HG02981 (cell line): ENCODE data around the gene FN3KRP.
A peak's percentile ranks its signal among the peaks of the same experiment; 100 is the strongest.
"Not testable (repeated sequence)": the region's sequence is repeated elsewhere in the genome, so short reads cannot be mapped to it uniquely, and the experiment has no call there.

Source experiments
- ATAC-seq: cut with Tn5 transposase; IDR thresholded peaks from one replicate; pipeline ENCODE4 v1.9.1; 2021; ENCODE audit warnings: mild to moderate bottlenecking, moderate library complexity; ENCODE audit not compliant: unreplicated experiment

The FN3KRP gene

DNA sequence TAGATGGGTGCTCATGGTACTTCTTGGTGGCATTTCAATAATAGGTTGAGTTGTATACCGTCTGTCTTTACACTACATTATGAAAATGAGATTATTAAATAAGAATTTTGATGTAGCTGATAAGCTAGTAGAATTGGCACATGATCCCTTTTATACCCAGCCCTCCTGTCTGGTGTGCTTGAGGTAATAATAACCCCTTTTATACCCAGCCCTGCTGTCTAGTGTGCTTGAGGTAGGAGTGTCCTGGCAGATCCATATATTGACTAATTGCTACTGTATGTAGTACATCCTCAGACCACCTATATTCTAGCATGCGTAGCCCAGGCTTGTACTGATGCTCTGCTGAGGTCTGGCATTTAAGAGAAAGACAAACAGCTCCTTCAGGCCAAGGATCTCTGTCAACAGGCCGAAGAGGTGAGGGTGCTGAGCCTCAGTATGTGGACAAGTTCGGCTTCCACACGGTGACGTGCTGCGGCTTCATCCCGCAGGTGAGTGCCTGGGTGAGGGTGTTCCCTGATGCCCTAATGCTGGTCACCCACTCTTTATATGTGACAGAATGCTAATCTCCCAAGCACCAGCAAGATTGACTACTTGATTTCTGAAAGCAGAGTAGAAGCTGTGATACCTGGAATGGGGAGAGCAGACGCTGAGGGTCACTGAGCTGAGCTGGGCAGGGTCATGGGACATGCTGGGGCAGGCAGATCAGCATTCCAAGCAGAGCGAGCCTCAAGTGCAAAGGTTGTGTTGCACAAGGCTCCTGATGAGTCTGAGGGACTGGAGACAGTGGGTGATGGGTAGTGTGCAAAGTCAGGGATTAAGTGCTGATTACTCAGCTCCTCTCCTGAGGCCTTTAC lies 24.6 kb downstream of the FN3KRP start:
- ATAC-seq: no peak

GRCh38 chr17:82743344-82744219 lies 27.1 kb downstream of the FN3KRP start:
- no peak for ATAC-seq

- ATAC-seq: not testable (repeated sequence)
Measured at GRCh38 chr17:82744736-82745135, 28.2 kb downstream of the FN3KRP start.

DNA sequence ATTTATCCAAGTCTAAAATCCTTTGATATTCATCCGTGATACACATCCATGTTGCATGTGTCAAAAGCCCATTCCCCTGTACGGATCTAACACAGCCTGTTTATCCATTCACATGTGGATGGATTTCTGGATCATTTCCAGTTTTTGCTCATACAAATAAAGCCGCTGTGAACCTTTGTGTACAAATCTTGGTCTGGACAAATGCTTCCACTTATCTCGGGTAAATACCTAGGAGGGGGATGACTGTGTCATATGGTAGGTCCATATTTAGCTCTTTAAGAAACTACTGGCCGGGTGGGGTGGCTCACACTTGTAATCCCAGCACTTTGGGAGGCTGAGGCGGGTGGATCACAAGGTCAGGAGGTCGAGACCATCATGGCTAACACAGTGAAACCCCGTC lies 29.0 kb downstream of the FN3KRP start:
- ATAC-seq: no peak

DNA sequence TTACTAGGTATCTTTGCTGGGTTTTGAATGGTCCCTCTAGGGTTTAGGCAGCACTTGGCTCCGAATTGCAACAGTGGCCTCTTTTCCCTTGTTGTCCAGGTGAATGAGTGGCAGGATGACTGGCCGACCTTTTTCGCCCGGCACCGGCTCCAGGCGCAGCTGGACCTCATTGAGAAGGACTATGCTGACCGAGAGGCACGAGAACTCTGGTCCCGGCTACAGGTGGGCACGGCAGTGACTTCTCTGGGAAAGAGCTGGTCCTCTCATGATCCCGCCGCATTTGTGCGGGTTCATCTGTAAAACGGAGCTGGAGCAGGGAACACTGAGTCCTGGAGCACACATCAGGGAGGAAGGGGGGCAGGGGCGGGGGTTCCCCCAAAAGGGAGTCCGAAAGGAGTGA lies 32.2 kb downstream of the FN3KRP start:
- no peak for ATAC-seq

- no peak for ATAC-seq
Measured at GRCh38 chr17:82750241-82750908, 33.9 kb downstream of the FN3KRP start.

DNA sequence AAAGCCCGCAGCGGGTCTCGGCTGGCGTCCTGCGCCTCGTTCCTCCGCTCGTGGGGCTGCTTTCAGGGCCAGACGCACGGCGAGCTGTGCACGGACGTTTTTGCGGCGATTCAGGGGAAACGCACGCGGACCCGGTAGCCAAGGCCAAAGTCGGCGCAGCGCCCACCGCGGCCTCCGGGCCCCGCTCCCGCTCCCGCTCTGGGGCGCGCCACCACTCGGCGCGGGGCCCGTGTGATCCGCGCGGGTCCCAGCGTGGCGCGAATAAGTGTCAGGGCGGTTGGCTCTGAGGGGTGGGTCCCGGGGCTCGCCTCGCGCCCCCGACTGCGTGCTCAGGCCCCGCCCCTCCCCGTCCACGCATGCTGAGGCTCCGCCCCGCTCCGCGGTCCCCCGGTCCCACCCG lies 34.7 kb downstream of the FN3KRP start:
- ATAC-seq: no peak

GRCh38 chr17:82751571-82752370 lies 35.3 kb downstream of the FN3KRP start, which contains the start of gene TBCD:
Gene TBCD, plus strand, starts transcription at chr17:82752065. Its CDS starts 129 bp downstream, at chr17:82752194.
- peak; percentile 67 for ATAC-seq

DNA sequence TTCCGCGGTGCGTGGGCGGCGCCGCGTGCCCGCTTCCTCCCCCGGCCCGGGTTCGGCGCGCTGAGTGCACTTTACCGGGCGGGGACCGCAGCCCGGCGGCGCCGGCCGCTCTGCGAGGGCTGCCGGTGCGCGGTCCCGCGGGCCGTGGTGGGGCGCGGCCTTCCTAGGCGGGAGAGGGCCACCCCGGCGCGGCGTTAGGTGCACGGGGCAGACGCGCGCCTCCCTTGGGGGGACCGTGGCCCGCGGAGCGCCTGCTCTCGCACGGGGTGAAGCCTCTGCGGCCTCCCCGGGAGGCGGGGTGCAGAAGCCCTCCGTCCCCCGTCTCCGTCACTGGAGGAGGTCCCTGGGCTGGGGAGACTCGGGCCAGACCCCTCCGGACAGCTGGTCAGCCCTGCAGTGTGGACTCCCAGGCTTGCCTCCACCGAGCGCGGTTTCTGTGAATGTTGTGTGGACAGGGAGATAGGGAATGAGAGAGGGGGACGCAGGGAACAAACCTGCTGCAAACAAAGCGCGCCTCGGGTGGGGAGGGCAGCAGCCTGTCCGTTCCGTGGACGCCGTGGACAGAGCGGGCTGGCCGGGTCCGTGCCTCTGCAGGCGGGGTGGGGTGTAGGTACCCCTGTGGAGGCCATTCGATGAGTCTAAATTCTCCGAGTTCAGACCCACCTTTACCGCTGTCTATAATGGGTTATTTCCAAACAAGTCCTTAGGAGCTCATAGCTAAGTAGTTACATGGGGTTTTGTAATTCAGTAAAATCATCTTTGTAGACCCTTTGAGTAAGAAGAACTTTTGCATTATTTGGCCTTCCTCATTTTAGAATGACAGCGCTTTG lies 36.1 kb downstream of the FN3KRP start:
- peak; percentile 24 for ATAC-seq

DNA sequence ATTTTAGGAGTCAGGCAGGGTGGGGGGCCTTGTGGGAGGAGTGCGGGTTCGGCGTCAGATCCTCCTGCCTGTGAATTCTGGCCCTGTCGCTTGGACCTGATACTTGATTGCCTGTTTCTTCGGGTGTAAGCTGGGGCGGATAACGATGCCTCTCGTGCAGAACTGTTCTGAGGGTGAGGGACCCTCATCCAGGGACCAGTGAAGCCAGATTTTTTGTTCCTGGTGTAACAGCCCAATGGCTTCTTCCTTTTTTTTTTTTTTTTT lies 36.6 kb downstream of the FN3KRP start:
- no peak for ATAC-seq

DNA sequence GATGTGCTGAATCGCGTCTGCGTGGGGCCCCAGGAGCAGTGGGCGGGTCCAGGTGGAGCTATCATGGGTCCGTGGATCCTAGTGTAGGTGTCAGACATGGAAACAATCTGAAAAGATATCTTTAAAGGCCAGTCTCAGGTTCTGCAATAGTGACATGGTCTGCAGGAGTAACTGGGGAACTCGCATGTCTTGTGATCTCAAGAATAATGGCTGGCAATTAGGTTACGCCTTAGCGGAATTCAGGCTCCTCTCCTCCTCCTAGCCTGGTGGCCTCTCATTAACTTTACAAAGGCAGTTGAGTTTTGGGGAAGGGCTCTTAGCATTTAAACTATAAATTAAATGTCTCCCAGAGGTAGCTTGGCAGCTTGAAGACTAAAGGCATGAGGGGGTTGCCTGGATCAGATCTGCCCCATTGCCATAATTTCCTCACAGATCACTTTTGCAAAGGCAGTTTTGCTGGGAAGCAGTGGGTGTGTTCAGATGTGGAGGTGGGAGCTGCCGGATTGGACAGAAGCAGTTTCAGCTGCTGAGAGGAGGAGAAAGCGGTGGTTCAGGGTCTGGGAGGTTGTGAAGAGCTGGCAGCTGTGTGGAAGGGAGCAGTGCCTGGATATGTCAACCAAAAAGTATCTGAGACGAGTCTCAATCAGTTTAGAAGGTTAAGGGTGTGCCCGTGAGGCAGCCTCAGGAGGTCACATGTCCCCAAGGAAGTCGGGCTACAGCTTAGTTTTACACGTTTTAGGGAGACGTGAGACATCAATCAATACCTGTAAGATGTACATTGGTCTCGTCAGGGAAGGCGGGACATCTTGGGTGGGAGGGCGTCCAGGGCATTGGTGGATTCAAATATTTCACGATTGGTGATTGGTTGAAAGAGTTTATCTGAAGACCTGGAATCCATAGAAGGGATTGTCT lies 38.0 kb downstream of the FN3KRP start:
- ATAC-seq: no peak

- no peak for ATAC-seq
Measured at GRCh38 chr17:82756166-82756565, 39.7 kb downstream of the FN3KRP start.

- ATAC-seq: no peak
Measured at GRCh38 chr17:82765371-82765770, 48.9 kb downstream of the FN3KRP start.

DNA sequence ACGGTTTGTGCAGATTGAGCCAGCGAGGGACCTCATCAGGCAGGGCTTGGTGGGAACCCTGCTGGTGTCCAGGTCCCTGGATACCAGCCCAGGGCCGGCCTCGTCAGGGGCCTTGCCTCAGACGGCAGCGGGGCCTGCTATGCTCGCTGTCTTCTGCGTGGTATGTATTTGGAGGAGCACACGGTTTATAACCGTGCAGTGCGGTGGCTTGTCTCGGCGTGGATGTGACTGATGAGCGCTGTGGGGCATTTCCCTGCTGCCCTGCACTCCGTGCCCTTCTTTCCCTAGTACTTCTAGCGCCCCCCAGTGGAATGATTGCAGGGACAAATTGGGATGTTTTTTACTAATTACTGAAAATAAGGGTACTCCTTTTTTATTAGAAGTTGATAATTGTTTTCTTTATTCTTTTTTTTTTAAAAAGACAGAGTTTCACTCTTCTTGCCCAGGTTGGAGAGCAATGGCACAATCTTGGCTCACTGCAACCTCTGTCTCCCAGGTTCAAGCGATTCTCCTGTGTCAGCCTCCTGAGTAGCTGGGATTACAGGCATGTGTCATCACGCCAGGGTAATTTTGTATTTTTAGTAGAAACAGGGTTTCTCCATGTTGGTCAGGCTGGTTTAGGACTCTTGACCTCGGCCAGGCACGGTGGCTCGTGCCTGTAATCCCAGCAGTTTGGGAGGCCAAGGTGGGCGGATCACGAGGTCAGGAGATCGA lies 50.7 kb downstream of the FN3KRP start:
- ATAC-seq: no peak

- no peak for ATAC-seq
Measured at GRCh38 chr17:82769041-82769440, 52.5 kb downstream of the FN3KRP start.

GRCh38 chr17:82772026-82772425 lies 55.5 kb downstream of the FN3KRP start:
- ATAC-seq: no peak

- not testable (repeated sequence) for ATAC-seq
Measured at GRCh38 chr17:82774456-82774855, 58.0 kb downstream of the FN3KRP start.
